ENCODE data around the gene ANTXR2.

GRCh38 chr4:79869597-79870237, 203.3 kb downstream of the ANTXR2 start:
- TF ChIP-seq POLR2A (IDR thresholded peaks at IDR 0.05): no peak
- no peak for TF ChIP-seq CTCF (IDR thresholded peaks at IDR 0.05)

Data from lower leg skin (tissue), 3 donors.